ENCODE results near the gene CD93.

- TF ChIP-seq CTCF (IDR thresholded peaks at IDR 0.05) (no peak), POLR2A (IDR thresholded peaks at IDR 0.05) (no peak)
These were observed 17.3 kb upstream of the CD93 start for GRCh38 chr20:23103284-23104018.
